22Rv1 (cell line): ENCODE data around the gene ERRFI1.
"Not testable (repeated sequence)": the region's sequence is repeated elsewhere in the genome, so short reads cannot be mapped to it uniquely, and the experiment has no call there.

Experiments used
- CTCF ChIP-seq: fragments of 450-650 bp; IDR thresholded peaks from 2 replicates; pipeline ENCODE4 v1.5.1; 2017; ENCODE audit warnings: mild to moderate bottlenecking
- ZFX ChIP-seq: fragments of 450-650 bp; IDR thresholded peaks from 2 replicates; pipeline ENCODE4 v1.6.1; 2017; ENCODE audit warnings: antibody characterized with exemption, borderline replicate concordance

GRCh38 chr1:8069614-8070320 is 43.7 kb upstream of the ERRFI1 start:
- TF ChIP-seq CTCF, ZFX: not testable (repeated sequence)
